ENCODE data around the gene BRD2. TPM values are rescaled to one million over a fixed set of nuclear protein-coding genes. Genes with fewer than 3 reads are reported as not detected.

The BRD2 gene
- total RNA-seq, 2 experiments from 2014 or later = 168 to 190 TPM

- CTCF ChIA-PET = interaction anchor here (0.7 to 5.3 kb wide), 7 partner anchors 8 to 230 kb away, joined by 3 to 31 read pairs (median 4); no protein-coding TSS in a partner anchor
- Mint-ChIP-seq H3K36me3 (no peaks in the 10 kb centered on the region), H3K4me1 (ENCODE audit: low read depth) (peaks cover 12% of the 10 kb centered on the region), H3K27ac (no peak overlapping the region), H3K4me3 (no peak overlapping the region), H3K9me3 (no peaks in the 10 kb centered on the region), H3K27me3 (peaks cover 4% of the 10 kb centered on the region)
- intact Hi-C loops (cut with micrococcal nuclease) = no loop called here
- POLR2A ChIA-PET = no interaction called here
- DNase-seq = peak; percentile 22
These were observed 50.5 kb downstream of the BRD2 start for GRCh38 chr6:33018904-33019303.

DNA sequence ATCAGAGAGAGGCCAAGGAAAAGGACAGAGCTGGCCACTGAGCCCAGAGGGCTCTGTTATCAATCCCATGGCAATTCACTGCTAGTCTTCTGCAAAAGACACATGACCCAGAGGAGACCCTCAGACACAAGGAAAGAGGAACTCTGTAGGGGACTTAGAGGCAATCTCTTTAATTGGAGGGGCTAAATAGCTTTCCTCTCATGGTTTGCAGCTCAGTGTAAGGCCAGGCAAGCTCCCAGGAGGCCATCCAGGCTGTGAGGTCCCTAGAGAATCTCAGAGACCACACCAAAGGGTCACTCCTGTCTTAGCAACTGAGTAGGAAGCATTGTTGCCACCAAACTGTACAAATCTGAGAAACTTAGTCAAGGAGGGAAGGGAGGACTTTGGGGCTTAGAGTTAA lies 51.0 kb downstream of the BRD2 start:
- Mint-ChIP-seq H3K4me3 (no peak overlapping the region), H3K27me3 (peaks cover 4% of the 10 kb centered on the region), H3K36me3 (no peaks in the 10 kb centered on the region), H3K27ac (no peak overlapping the region), H3K9me3 (no peaks in the 10 kb centered on the region), H3K4me1 (ENCODE audit: low read depth) (peaks cover 12% of the 10 kb centered on the region)
- POLR2A ChIA-PET = no interaction called here
- DNase-seq = no peak
- intact Hi-C loops (cut with micrococcal nuclease) = no loop called here
- CTCF ChIA-PET = interaction anchor here (0.7 to 5.3 kb wide), 7 partner anchors 10 to 229 kb away, joined by 3 to 31 read pairs (median 3); no protein-coding TSS in a partner anchor

DNA sequence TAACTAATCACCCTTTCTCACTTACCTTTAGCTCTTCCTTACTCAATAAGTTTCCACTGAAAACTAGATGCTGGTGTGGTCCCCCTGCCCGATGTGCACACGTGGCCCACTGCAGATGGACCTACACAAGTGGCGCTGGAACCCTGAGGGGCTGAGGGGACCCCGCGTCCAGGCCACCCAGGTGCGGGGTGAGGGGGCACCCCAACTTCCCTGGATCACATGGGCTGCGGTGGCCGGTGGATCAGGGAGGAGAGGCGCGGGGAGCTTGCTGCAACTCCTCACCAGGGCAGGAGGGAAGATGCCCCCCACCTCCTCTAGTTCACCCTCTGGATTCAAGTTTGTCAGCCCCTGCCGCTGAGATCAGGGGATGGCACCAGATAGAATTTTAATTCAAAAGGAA lies 53.5 kb downstream of the BRD2 start:
- H3K4me1 Mint-ChIP-seq (ENCODE audit: low read depth) = peaks cover 10% of the 10 kb centered on the region
- no peak overlapping the region for H3K27ac Mint-ChIP-seq
- peaks cover 3% of the 10 kb centered on the region for H3K27me3 Mint-ChIP-seq
- no peaks in the 10 kb centered on the region for H3K9me3 Mint-ChIP-seq
- ChIA-PET POLR2A (no interaction called here), CTCF (no interaction called here)
- no peak overlapping the region for H3K4me3 Mint-ChIP-seq
- no peaks in the 10 kb centered on the region for H3K36me3 Mint-ChIP-seq
- intact Hi-C loops (cut with micrococcal nuclease) = no loop called here
- no peak for DNase-seq

GRCh38 chr6:33023536-33023935 lies 55.1 kb downstream of the BRD2 start:
- no peak for DNase-seq
- Mint-ChIP-seq H3K27ac (no peak overlapping the region), H3K9me3 (no peaks in the 10 kb centered on the region), H3K4me3 (no peak overlapping the region), H3K36me3 (no peaks in the 10 kb centered on the region), H3K4me1 (ENCODE audit: low read depth) (peaks cover 13% of the 10 kb centered on the region), H3K27me3 (no peaks in the 10 kb centered on the region)
- ChIA-PET CTCF (interaction anchor here (3.6 kb wide), 1 partner anchor 9 kb away, joined by 13 read pairs; no protein-coding TSS in a partner anchor), POLR2A (no interaction called here)
- intact Hi-C loops (cut with micrococcal nuclease) = no loop called here

- Mint-ChIP-seq H3K27me3 (peaks cover 5% of the 10 kb centered on the region), H3K4me3 (no peak overlapping the region), H3K36me3 (no peaks in the 10 kb centered on the region), H3K4me1 (ENCODE audit: low read depth) (peaks cover 11% of the 10 kb centered on the region), H3K9me3 (no peaks in the 10 kb centered on the region), H3K27ac (no peak overlapping the region)
- ChIA-PET POLR2A (no interaction called here), CTCF (interaction anchor here (0.7 to 3.6 kb wide), 3 partner anchors 10 to 611 kb away, joined by 3 to 13 read pairs (median 4); no protein-coding TSS in a partner anchor)
- DNase-seq = no peak
- intact Hi-C loops (cut with micrococcal nuclease) = no loop called here
These were observed 56.1 kb downstream of the BRD2 start for GRCh38 chr6:33024521-33024920.

- POLR2A ChIA-PET = no interaction called here
- no peak for DNase-seq
- Mint-ChIP-seq H3K36me3 (no peaks in the 10 kb centered on the region), H3K9me3 (no peaks in the 10 kb centered on the region), H3K27me3 (peaks cover 8% of the 10 kb centered on the region), H3K27ac (no peak overlapping the region), H3K4me1 (ENCODE audit: low read depth) (peaks cover 15% of the 10 kb centered on the region), H3K4me3 (no peak overlapping the region)
- intact Hi-C loops (cut with micrococcal nuclease) = no loop called here
- CTCF ChIA-PET = interaction anchor here (1.0 to 1.2 kb wide), 2 partner anchors 9 to 95 kb away, joined by 3 read pairs; no protein-coding TSS in a partner anchor
These were observed 59.9 kb downstream of the BRD2 start for GRCh38 chr6:33028220-33028849.

- CTCF ChIA-PET = interaction anchor here (1.0 to 1.2 kb wide), 3 partner anchors 10 to 96 kb away, joined by 3 to 4 read pairs (median 3); no protein-coding TSS in a partner anchor
- Mint-ChIP-seq H3K9me3 (peaks cover 1% of the 10 kb centered on the region), H3K27me3 (peaks cover 9% of the 10 kb centered on the region), H3K27ac (no peak overlapping the region), H3K4me1 (ENCODE audit: low read depth) (peaks cover 15% of the 10 kb centered on the region), H3K36me3 (no peaks in the 10 kb centered on the region), H3K4me3 (no peak overlapping the region)
- peak; percentile 35 for DNase-seq
- intact Hi-C loops (cut with micrococcal nuclease) = no loop called here
- POLR2A ChIA-PET = interaction anchor here (0.8 kb wide), 1 partner anchor 191 kb away, joined by 3 read pairs; the partner anchor contains the start of gene TAP2
These were observed 61.2 kb downstream of the BRD2 start for GRCh38 chr6:33029328-33030184.

GRCh38 chr6:33030245-33030644 lies 61.9 kb downstream of the BRD2 start:
- intact Hi-C loops (cut with micrococcal nuclease) = no loop called here
- peaks cover 1% of the 10 kb centered on the region for H3K36me3 Mint-ChIP-seq
- POLR2A ChIA-PET = no interaction called here
- H3K4me1 Mint-ChIP-seq (ENCODE audit: low read depth) = peaks cover 15% of the 10 kb centered on the region
- no peak overlapping the region for H3K4me3 Mint-ChIP-seq
- H3K27ac Mint-ChIP-seq = no peak overlapping the region
- H3K27me3 Mint-ChIP-seq = peaks cover 9% of the 10 kb centered on the region
- CTCF ChIA-PET = no interaction called here
- DNase-seq = no peak
- H3K9me3 Mint-ChIP-seq = peaks cover 6% of the 10 kb centered on the region

Other genes with a start within 250 kb of the BRD2 start
- not detected for gene HLA-DQA2, start 227.2 kb upstream of the BRD2 start, total RNA-seq
- not detected for gene HLA-DQB2, start 205.1 kb upstream of the BRD2 start, total RNA-seq
- 1 to 10 TPM; 1.3 to 1.7 TPM for gene HLA-DOB, start 151.6 kb upstream of the BRD2 start, total RNA-seq
- 100 to 1,000 TPM; 134 to 143 TPM for gene TAP2, start 129.9 kb upstream of the BRD2 start, total RNA-seq
- gene PSMB8, start 124.5 kb upstream of the BRD2 start, total RNA-seq = 100 to 1,000 TPM; 350 to 370 TPM
- 100 to 1,000 TPM; 245 to 258 TPM for gene TAP1, start 114.9 kb upstream of the BRD2 start, total RNA-seq
- 100 to 1,000 TPM; 296 to 302 TPM for gene PSMB9, start 114.4 kb upstream of the BRD2 start, total RNA-seq
- 1 to 10 TPM; 1.6 to 1.9 TPM for gene HLA-DMB, start 27.6 kb upstream of the BRD2 start, total RNA-seq
- 10 to 100 TPM in 1 of 2 experiments, 1 to 10 TPM in 1; 9.6 to 10.2 TPM for gene HLA-DMA, start 15.5 kb upstream of the BRD2 start, total RNA-seq
- gene HLA-DOA, start 41.0 kb downstream of the BRD2 start, total RNA-seq = under 1 TPM; 0.53 to 0.55 TPM
- 10 to 100 TPM; 19.3 to 20.9 TPM for gene HLA-DPA1, start 105.1 kb downstream of the BRD2 start, total RNA-seq
- 1 to 10 TPM; 5.1 to 6.9 TPM for gene HLA-DPB1, start 107.4 kb downstream of the BRD2 start, total RNA-seq
- gene COL11A2, start 223.9 kb downstream of the BRD2 start, total RNA-seq = 1 to 10 TPM in 1 of 2 experiments, under 1 TPM in 1; 0.69 to 1.0 TPM
- 10 to 100 TPM; 40.9 to 41.4 TPM for gene RXRB, start 232.1 kb downstream of the BRD2 start, total RNA-seq
- gene SLC39A7, start 232.3 kb downstream of the BRD2 start, total RNA-seq = 10 to 100 TPM; 42.0 to 45.7 TPM
- 10 to 100 TPM; 35.3 to 36.1 TPM for gene HSD17B8, start 236.1 kb downstream of the BRD2 start, total RNA-seq
- gene RING1, start 239.9 kb downstream of the BRD2 start, total RNA-seq = 10 to 100 TPM; 25.4 to 28.4 TPM

Data from activated CD4-positive, alpha-beta memory T cell treated with anti-CD3 and anti-CD28 coated beads for 36 hours (primary cell).